ENCODE data around the gene THAP7.

The THAP7 gene

GRCh38 chr22:20964090-20964798 is 37.7 kb downstream of the THAP7 start:
- no peak for DNase-seq (ENCODE audit: low spot score)

GRCh38 chr22:20963201-20964052 is 38.5 kb downstream of the THAP7 start:
- DNase-seq (ENCODE audit: low spot score): no peak

- DNase-seq (ENCODE audit: low spot score): no peak
Measured at GRCh38 chr22:20962491-20962945, 39.4 kb downstream of the THAP7 start.

- no peak for DNase-seq (ENCODE audit: low spot score)
Measured at GRCh38 chr22:20960609-20961008, 41.3 kb downstream of the THAP7 start.

DNA sequence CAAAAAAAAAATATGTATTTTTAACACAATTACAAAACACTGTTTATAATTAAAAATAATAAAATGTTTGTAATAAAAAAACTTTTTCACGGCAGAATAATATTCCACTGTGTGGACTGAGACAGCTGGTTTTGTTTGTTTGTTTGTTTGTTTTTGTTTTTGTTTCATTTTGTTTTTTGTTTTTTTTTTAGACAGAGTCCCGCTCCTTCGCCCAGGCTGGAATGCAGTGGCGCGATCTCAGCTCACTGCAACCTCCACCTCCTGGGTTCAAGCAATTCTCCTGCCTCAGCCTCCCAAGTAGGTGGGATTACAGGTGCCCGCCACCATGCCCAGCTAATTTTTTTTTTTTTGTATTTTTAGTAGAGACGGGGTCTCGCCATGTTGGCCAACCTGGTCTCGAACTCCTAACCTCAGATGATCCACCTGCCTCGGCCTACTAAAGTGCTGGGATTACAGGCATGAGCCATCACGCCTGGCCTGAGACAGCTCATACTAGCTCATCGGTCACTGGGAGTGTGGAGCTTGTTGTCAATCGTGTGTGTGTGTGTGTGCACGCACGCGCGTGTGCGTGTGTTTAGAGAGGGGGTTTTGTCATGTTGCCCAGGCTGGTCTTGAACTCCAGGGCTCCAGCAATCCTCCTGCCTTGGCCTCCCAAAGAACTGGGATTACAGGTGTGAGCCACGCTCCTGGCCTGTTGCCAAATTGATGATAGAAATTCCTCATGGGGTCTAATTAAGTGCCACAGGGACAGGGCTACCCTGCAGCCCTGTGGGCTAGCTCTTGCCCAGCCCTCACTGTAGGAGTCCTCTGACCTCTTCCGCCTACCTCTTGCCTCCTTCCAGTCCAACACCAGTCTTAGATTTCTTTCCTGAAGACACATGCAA is 42.1 kb downstream of the THAP7 start:
- no peak for DNase-seq (ENCODE audit: low spot score)

- peak; percentile 69 for DNase-seq (ENCODE audit: low spot score)
Measured at GRCh38 chr22:20957683-20958431, 44.1 kb downstream of the THAP7 start.

DNA sequence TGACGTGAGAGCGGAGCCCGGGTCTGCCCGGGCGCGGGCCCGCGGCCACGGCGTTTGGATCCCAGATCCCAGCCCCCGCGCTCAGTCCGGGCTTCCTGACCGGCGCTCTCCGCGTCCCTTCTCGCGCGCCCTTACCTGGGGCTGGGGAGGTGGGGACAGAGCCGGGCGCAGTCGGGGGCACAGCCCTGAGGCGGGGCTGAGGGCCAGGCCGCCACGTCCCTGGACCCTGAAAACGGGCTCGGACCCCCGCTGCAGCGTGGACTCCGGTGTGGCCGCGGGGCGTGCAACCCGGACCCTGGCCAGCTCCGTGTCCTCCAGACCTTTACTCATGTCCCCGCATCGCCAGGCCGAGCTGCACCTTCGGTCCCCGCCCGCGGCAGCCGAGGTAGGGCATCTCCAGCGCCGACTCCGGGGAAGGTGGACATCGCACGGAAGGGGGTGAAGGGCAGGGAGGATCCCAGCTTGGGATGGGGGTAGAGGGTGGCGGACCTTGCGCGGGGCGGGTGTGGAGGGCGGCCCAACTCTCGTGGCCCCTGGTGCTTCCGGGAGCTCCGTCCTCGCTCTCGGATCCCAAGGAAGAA is 44.7 kb downstream of the THAP7 start:
- DNase-seq (ENCODE audit: low spot score): peak; percentile 62

DNA sequence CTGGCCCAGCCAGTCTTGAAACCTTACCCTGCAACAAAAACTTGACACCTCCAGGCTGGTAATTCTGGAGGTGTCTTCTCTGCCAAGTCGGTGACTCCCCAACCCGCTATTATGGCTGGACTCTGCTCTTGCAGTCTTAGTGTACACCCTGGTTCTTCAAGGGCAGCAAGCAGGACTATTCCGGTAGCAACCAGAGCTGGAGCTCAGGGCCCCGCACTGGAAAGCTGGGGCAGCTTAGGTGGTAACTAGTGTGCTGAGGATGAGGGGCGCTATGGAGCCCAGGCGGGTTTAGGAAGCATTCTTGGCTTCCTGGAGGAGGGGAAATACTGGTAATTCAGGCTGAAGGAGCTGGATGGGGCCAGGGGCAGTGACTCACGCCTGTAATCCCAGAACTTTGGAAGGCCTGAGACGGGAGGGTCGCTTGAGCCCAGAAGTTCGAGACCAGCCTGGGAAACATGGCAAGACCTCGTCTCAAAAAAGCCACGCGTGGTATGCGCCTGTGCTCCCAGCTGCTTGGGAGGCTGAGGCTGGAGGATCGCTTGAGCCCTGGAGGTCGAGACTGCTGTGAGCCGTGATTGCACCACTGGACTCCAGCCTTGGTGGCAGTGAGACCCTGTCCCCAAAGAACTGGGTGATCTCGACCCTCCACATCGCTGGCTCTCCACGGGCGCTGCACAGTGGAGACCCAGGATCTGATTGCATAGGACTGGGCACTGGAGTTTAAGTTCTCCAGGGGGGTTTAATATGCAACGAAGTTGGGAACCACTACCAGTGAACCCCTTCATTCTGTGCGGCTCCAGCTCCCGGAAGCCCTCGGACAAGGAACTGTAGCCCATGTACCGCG is 45.4 kb downstream of the THAP7 start:
- DNase-seq (ENCODE audit: low spot score): no peak

- no peak for DNase-seq (ENCODE audit: low spot score)
Measured at GRCh38 chr22:20955548-20955947, 46.4 kb downstream of the THAP7 start.

DNA sequence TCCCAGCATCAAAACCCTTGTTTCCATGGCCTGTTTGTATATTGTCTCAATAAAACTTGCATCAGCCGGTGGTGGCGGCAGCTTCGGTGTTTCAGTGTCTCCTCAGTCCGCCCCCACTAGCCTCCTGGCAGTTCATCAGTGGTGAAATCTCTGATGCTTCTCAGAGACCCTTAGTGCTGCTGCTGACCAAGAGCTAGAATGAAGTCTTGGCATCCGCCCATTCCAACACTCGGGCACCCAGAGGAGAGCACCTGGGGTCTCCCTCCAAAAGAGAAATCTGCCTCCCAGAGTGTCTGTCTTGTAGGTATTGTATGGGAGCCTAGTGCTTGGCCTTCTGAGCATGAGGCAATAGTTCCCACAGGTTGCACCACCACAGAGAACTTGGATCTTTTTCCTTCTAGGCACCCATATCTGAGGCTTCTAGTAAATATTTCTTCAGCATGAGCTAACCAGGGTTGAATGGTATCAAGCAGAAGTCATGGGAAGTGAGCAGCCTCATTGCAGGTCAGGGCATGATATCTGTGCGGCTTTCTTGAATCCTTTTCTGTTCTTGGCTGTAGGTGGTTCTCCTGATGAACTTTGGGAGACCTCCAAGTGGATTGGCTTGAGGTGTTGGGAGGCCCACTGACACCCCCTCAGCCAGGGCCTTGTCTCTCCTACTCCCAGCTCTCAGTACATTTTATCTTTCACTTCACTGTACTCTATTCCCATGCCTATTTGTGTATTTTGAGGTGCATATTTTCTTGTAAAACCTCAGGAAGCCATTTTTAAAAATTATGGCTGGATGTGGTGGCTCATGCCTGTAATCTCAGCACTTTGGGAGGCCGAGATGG is 48.0 kb downstream of the THAP7 start:
- DNase-seq (ENCODE audit: low spot score): no peak

- no peak for DNase-seq (ENCODE audit: low spot score)
Measured at GRCh38 chr22:20953342-20953608, 48.6 kb downstream of the THAP7 start.

GRCh38 chr22:20952544-20953341 is 49.2 kb downstream of the THAP7 start:
- DNase-seq (ENCODE audit: low spot score): no peak

GRCh38 chr22:20951932-20952380 is 50.0 kb downstream of the THAP7 start:
- DNase-seq (ENCODE audit: low spot score): no peak

DNA sequence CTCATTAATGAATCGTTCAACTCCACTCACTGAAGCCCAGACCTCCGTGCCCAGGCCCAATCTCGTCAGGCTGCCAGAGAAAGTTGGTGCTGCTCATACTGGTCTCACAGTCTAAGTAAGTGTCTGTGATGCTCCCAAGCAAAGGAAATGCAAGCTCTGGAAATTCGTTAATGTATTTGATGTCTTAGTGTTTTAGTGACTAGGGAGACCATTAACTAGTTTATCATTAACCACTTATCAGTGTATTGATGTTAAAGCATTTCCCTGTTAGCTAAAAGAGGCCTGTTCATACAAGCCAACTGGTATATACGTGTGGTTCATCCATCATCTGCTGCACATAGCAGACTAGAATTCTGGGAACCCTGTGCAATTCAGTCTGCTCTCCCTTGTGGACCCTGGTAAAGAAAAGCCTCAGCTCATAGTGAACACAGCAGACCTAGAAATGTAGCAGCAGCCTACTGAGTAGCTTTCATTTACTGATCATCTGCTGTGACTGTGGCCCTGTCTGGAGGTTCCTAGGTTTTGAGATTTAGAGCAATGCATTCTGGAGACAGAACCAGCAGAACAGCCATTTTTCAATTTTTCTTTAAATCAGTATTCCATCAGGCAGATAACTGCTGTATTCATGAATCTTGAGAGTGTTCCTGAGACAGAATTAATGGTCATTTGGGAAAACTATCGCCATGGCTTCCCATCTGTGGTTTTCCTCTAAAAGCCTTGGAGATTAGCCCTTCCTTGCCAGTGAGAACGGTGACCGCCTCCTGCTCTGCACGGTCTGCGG is 50.6 kb downstream of the THAP7 start:
- DNase-seq (ENCODE audit: low spot score): no peak

DNA sequence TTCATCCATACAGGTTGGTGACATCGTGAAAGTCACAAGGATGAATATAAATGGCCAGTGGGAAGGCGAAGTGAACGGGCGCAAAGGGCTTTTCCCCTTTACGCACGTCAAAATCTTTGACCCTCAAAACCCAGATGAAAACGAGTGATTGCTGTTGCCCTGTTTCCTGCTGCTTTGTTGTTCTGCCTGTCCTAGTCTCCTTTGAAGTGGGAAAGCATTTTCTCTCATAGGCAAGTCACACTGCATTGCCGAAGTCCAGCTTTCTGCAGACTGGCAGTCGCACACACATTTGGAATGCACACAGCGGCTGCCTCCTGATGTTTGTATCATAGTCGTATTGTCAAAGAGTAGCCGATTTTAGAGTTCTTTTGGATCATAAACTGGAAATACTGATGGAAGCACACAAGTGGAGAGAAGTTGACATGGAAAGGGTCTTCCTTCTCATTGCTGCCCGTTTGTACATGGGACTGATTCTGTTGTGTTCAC is 52.2 kb downstream of the THAP7 start:
- DNase-seq (ENCODE audit: low spot score): no peak

Data from GM03348 (cell line).